WERI-Rb-1 (cell line): ENCODE results near the gene LEMD1.

ENCODE experiments used
- DNase-seq: peaks from one replicate; pipeline ENCODE4 v3.0.0-alpha.2; 2020
- H3K27ac ChIP-seq: fragments of 250-450 bp; sonication (Bioruptor Pico); 2 replicates; pipeline ENCODE4 v1.5.1; 2020; ENCODE audit warnings: mild to moderate bottlenecking, moderate library complexity
- H3K27me3 ChIP-seq: fragments of 250-450 bp; sonication (Bioruptor Pico); 2 replicates; pipeline ENCODE4 v1.5.1; 2021; ENCODE audit warnings: mild to moderate bottlenecking, low read depth, moderate library complexity; ENCODE audit not compliant: insufficient read depth, severe bottlenecking
- H3K36me3 ChIP-seq: fragments of 250-450 bp; sonication (Bioruptor Pico); 2 replicates; pipeline ENCODE4 v1.5.1; 2020; ENCODE audit warnings: mild to moderate bottlenecking, moderate library complexity
- H3K4me3 ChIP-seq: 2 replicates; pipeline ENCODE4 v1.5.1; 2011; ENCODE audit warnings: low read depth, mild to moderate bottlenecking, control low read depth, low read length
- H3K9me3 ChIP-seq: fragments of 250-450 bp; sonication (Bioruptor Pico); 2 replicates; pipeline ENCODE4 v1.5.1; 2021; ENCODE audit warnings: mild to moderate bottlenecking, moderate library complexity; ENCODE audit not compliant: severe bottlenecking
- CTCF ChIP-seq: IDR thresholded peaks from 2 replicates; pipeline ENCODE4 v1.5.1; 2011; ENCODE audit warnings: low read depth, mild to moderate bottlenecking, control low read depth, inconsistent platforms, low read length

The LEMD1 gene

GRCh38 chr1:205343431-205344065, 78.3 kb downstream of the LEMD1 start:
- Histone ChIP-seq H3K9me3 (no peaks in the 10 kb centered on the region), H3K36me3 (no peaks in the 10 kb centered on the region), H3K4me3 (peak overlapping the region; percentile 14; the same call in 1 of the 2 replicates), H3K27ac (no peak overlapping the region), H3K27me3 (no peaks in the 10 kb centered on the region)
- TF ChIP-seq CTCF: peak; percentile 64
- DNase-seq: no peak

- no peak for TF ChIP-seq CTCF
- no peaks in the 10 kb centered on the region for H3K27me3 ChIP-seq
- no peak for DNase-seq
- H3K36me3 ChIP-seq: no peaks in the 10 kb centered on the region
- H3K4me3 ChIP-seq: no peak overlapping the region
- H3K27ac ChIP-seq: no peak overlapping the region
- no peaks in the 10 kb centered on the region for H3K9me3 ChIP-seq
Observed at GRCh38 chr1:205342986-205343385, 78.9 kb downstream of the LEMD1 start.

- no peaks in the 10 kb centered on the region for H3K27me3 ChIP-seq
- DNase-seq: no peak
- peak overlapping the region; percentile 24 for H3K27ac ChIP-seq
- no peak overlapping the region for H3K4me3 ChIP-seq
- no peaks in the 10 kb centered on the region for H3K9me3 ChIP-seq
- no peaks in the 10 kb centered on the region for H3K36me3 ChIP-seq
- no peak for TF ChIP-seq CTCF
Observed at GRCh38 chr1:205340676-205341075, 81.2 kb downstream of the LEMD1 start.

- no peak for DNase-seq
Observed at GRCh38 chr1:205339717-205340116, 82.1 kb downstream of the LEMD1 start.

GRCh38 chr1:205339197-205339702, 82.6 kb downstream of the LEMD1 start:
- no peaks in the 10 kb centered on the region for H3K36me3 ChIP-seq
- peak overlapping the region; percentile 94 for H3K27ac ChIP-seq
- H3K27me3 ChIP-seq: no peaks in the 10 kb centered on the region
- no peak for DNase-seq
- H3K9me3 ChIP-seq: no peaks in the 10 kb centered on the region
- no peak overlapping the region for H3K4me3 ChIP-seq
- no peak for TF ChIP-seq CTCF

More at GRCh38 chr1:205339717-205340116, 82.1 kb downstream of the LEMD1 start:
- Histone ChIP-seq H3K36me3 (no peaks in the 10 kb centered on the region), H3K9me3 (no peaks in the 10 kb centered on the region), H3K27ac (no peak overlapping the region), H3K4me3 (no peak overlapping the region), H3K27me3 (no peaks in the 10 kb centered on the region)
- no peak for TF ChIP-seq CTCF

- H3K27me3 ChIP-seq: no peaks in the 10 kb centered on the region
- DNase-seq: peak; percentile 97
- H3K4me3 ChIP-seq: peak overlapping the region; percentile 15
- peak overlapping the region; percentile 94 for H3K27ac ChIP-seq
- TF ChIP-seq CTCF: no peak
- H3K36me3 ChIP-seq: no peaks in the 10 kb centered on the region
- no peaks in the 10 kb centered on the region for H3K9me3 ChIP-seq
Observed at GRCh38 chr1:205338011-205338410, 83.8 kb downstream of the LEMD1 start.
